Prostate gland (tissue), 2 donors: ENCODE results near the gene TRAPPC12. TPM values are rescaled to one million over a fixed set of nuclear protein-coding genes. Genes with fewer than 3 reads are reported as not detected.

Source experiments
- DNase-seq: peaks from one replicate; pipeline ENCODE4 v3.0.0-alpha.2; 2019; ENCODE audit warnings: low spot score
- H3K27ac ChIP-seq, 2 donors: fragments of 200-600 bp; sonication (generic); 2 replicates each; pipeline ENCODE4 v1.5.1; 2017 to 2019
- H3K27me3 ChIP-seq: fragments of 200-600 bp; sonication (generic); replicated peaks from 2 replicates; pipeline ENCODE4 v1.5.1; 2019; ENCODE audit not compliant: insufficient read depth
- H3K36me3 ChIP-seq, 2 donors: fragments of 200-600 bp; sonication (generic); 1 replicate in 1 of 2; 2 replicates in 1 of 2; pipeline versions ENCODE4 v1.5.1 to v1.8.1; 2017 to 2019
- H3K4me1 ChIP-seq: fragments of 200-600 bp; sonication (generic); replicated peaks from 2 replicates; pipeline ENCODE4 v1.5.1; 2019
- H3K4me3 ChIP-seq, 2 donors: fragments of 200-600 bp; sonication (generic); 2 replicates each; pipeline ENCODE4 v1.5.1; 2017 to 2019
- H3K9me3 ChIP-seq: fragments of 200-600 bp; sonication (generic); 2 replicates; pipeline ENCODE4 v1.5.1; 2017
- CTCF ChIP-seq, 4 experiments: fragments of 200-600 bp in 2 of 4; fragments of 450-650 bp in 2 of 4; sonication (generic) in 2 of 4; IDR thresholded peaks; 1 replicate in 3 of 4; 2 replicates in 1 of 4; pipeline ENCODE4 v1.5.1; 2016 to 2019; ENCODE audit warnings: antibody characterized with exemption in 4 of 4, mild to moderate bottlenecking in 2 of 4, moderate library complexity in 2 of 4
- POLR2A ChIP-seq: fragments of 450-650 bp; IDR thresholded peaks from one replicate; pipeline ENCODE4 v1.6.1; 2016; ENCODE audit warnings: antibody characterized with exemption, mild to moderate bottlenecking
- POLR2AphosphoS5 ChIP-seq: sonication (generic); formaldehyde crosslinking; IDR thresholded peaks from one replicate; pipeline ENCODE4 v1.6.1; 2017; ENCODE audit warnings: antibody characterized with exemption
- WGBS: methylation state at CpG from one replicate; pipeline ENCODE4 v1.1.5; 2018; 5-methylcytosine and 5-hydroxymethylcytosine counted together
- intact Hi-C: fragments of 100-400 bp; cut with DNase I; formaldehyde crosslinking; loops from one replicate; pipeline ENCODE4 v1.14.2; 2022
- total RNA-seq, 2 donors: library from RNA; depleted of rRNA; stranded (reverse); fragments of >200 nt; gene quantifications; one replicate each; pipeline ENCODE4 v1.1.0, GENCODE V29; 2016

TRAPPC12 gene
- total RNA-seq, 2 donors from 2014 or later, result 114 to 128 TPM

GRCh38 chr2:3422161-3422779, 42.8 kb downstream of the TRAPPC12 start:
- Histone ChIP-seq H3K27ac (no peak overlapping the region), H3K4me3 (no peak overlapping the region), H3K9me3 (no peaks in the 10 kb centered on the region), H3K4me1 (no peaks in the 10 kb centered on the region), H3K36me3 (no peaks in the 10 kb centered on the region), H3K27me3 (no peaks in the 10 kb centered on the region)
- WGBS, result 86% methylated on average over 16 of the region's 16 CpGs
- no peak for TF ChIP-seq POLR2AphosphoS5
- no peak for TF ChIP-seq CTCF (IDR thresholded peaks at IDR 0.05)
- TF ChIP-seq POLR2A, result no peak
- intact Hi-C loops, result loop anchor here (5.0 kb wide), 1 partner anchor 230 kb away; no protein-coding TSS in a partner anchor
- no peak for DNase-seq

GRCh38 chr2:3423492-3424170, 44.1 kb downstream of the TRAPPC12 start:
- intact Hi-C loops, result loop anchor here (5.0 kb wide), 1 partner anchor 229 kb away; no protein-coding TSS in a partner anchor
- peak; percentile 30 for TF ChIP-seq POLR2AphosphoS5
- TF ChIP-seq CTCF (IDR thresholded peaks at IDR 0.05), result peak; percentile 78 to 98 (median 88)
- TF ChIP-seq POLR2A, result no peak
- Histone ChIP-seq H3K27ac (no peak overlapping the region), H3K36me3 (no peaks in the 10 kb centered on the region), H3K4me1 (no peaks in the 10 kb centered on the region), H3K4me3 (no peak overlapping the region), H3K9me3 (no peaks in the 10 kb centered on the region), H3K27me3 (no peaks in the 10 kb centered on the region)
- peak; percentile 39 for DNase-seq
- 69% methylated on average over 19 of the region's 19 CpGs for WGBS

GRCh38 chr2:3424171-3424795, 44.8 kb downstream of the TRAPPC12 start:
- Histone ChIP-seq H3K4me3 (no peak overlapping the region), H3K27ac (no peak overlapping the region), H3K9me3 (no peaks in the 10 kb centered on the region), H3K4me1 (no peaks in the 10 kb centered on the region), H3K27me3 (no peaks in the 10 kb centered on the region), H3K36me3 (no peaks in the 10 kb centered on the region)
- TF ChIP-seq CTCF (IDR thresholded peaks at IDR 0.05) (no peak), POLR2A (no peak), POLR2AphosphoS5 (no peak)
- 86% methylated on average over 9 of the region's 9 CpGs for WGBS
- no peak for DNase-seq
- intact Hi-C loops, result loop anchor here (5.0 kb wide), 1 partner anchor 228 kb away; no protein-coding TSS in a partner anchor

GRCh38 chr2:3426615-3427014, 47.1 kb downstream of the TRAPPC12 start:
- TF ChIP-seq POLR2AphosphoS5 (no peak), POLR2A (no peak), CTCF (IDR thresholded peaks at IDR 0.05) (no peak)
- Histone ChIP-seq H3K27ac (no peak overlapping the region), H3K4me3 (no peak overlapping the region), H3K9me3 (no peaks in the 10 kb centered on the region), H3K4me1 (no peaks in the 10 kb centered on the region), H3K36me3 (no peaks in the 10 kb centered on the region), H3K27me3 (no peaks in the 10 kb centered on the region)
- WGBS, result 97% methylated on average over 14 of the region's 14 CpGs
- DNase-seq, result no peak
- intact Hi-C loops, result no loop called here
